PC-3 (cell line): ENCODE data around the gene DPPA4. TPM values are rescaled to one million over a fixed set of nuclear protein-coding genes. Genes with fewer than 3 reads are reported as not detected.

ENCODE experiments used
- ATAC-seq: fragments of 200-7000 bp; cut with Tn5 transposase; 2 replicates; pipeline ENCODE4 v1.9.1; 2020; ENCODE audit warnings: mild to moderate bottlenecking, moderate library complexity
- BruUV-seq: library from RNA; stranded (reverse); fragments of 400-500 nt; replicated peaks from 2 replicates; lab custom pipeline; 2021; lab: Mats Ljungman, UMichigan
- CTCF ChIA-PET: fragments of 300-600 bp; sonication (Branson Sonifier 250); formaldehyde crosslinking; loops from one replicate; lab custom pipeline; 2022; ENCODE audit warnings: antibody characterized with exemption; lab: Charles Lee
- POLR2A ChIA-PET: fragments of 300-600 bp; sonication (Branson Sonifier 250); formaldehyde crosslinking; loops from one replicate; lab custom pipeline; 2022; ENCODE audit warnings: antibody characterized with exemption; ENCODE audit not compliant: unreplicated experiment; lab: Charles Lee
- DNase-seq: peaks from one replicate; pipeline ENCODE4 v3.0.0-alpha.2; 2015
- H2AFZ ChIP-seq: fragments of 300-600 bp; sonication (generic); 2 replicates; pipeline ENCODE4 v1.6.0; 2016; ENCODE audit warnings: antibody characterized with exemption, low read length
- H3F3A ChIP-seq: fragments of 300-600 bp; sonication (generic); one replicate; pipeline ENCODE4 v1.6.0; 2017; ENCODE audit warnings: antibody characterized with exemption, low read length, control low read depth, mild to moderate bottlenecking; ENCODE audit not compliant: unreplicated experiment
- H3K27ac ChIP-seq: fragments of 300-600 bp; sonication (generic); 2 replicates; pipeline ENCODE4 v1.5.1; 2016; ENCODE audit warnings: mild to moderate bottlenecking, low read length
- H3K27me3 ChIP-seq: fragments of 300-600 bp; sonication (generic); 2 replicates; pipeline ENCODE4 v1.6.1; 2016; ENCODE audit warnings: low read length, mixed read lengths
- H3K36me3 ChIP-seq: fragments of 300-600 bp; sonication (generic); 2 replicates; pipeline ENCODE4 v1.6.1; 2016; ENCODE audit warnings: low read depth, mixed run types, low read length, mixed read lengths
- H3K4me1 ChIP-seq: fragments of 300-600 bp; sonication (generic); 2 replicates; pipeline ENCODE4 v1.5.1; 2016; ENCODE audit warnings: low read length; ENCODE audit not compliant: insufficient read depth
- H3K4me2 ChIP-seq: fragments of 300-600 bp; sonication (generic); 2 replicates; pipeline ENCODE4 v1.6.0; 2016; ENCODE audit warnings: low read length
- H3K4me3 ChIP-seq: fragments of 300-600 bp; sonication (generic); 2 replicates; pipeline ENCODE4 v1.5.1; 2016; ENCODE audit warnings: mild to moderate bottlenecking, low read length, mixed read lengths
- H3K79me2 ChIP-seq: fragments of 300-600 bp; sonication (generic); 2 replicates; pipeline ENCODE4 v1.6.1; 2017; ENCODE audit warnings: low read length, mixed read lengths
- H3K9ac ChIP-seq: fragments of 300-600 bp; sonication (generic); 2 replicates; pipeline ENCODE4 v1.6.0; 2016; ENCODE audit warnings: mild to moderate bottlenecking, low read length
- H3K9me2 ChIP-seq: fragments of 300-600 bp; sonication (generic); replicated peaks from 2 replicates; pipeline ENCODE4 v1.6.1; 2016; ENCODE audit warnings: mixed run types, low read length, mixed read lengths
- H3K9me3 ChIP-seq: fragments of 300-600 bp; sonication (generic); 2 replicates; pipeline ENCODE4 v1.6.1; 2016; ENCODE audit warnings: low read length, mixed read lengths
- H4K20me1 ChIP-seq: fragments of 300-600 bp; sonication (generic); 2 replicates; pipeline ENCODE4 v1.6.1; 2016; ENCODE audit warnings: low read length, mixed read lengths
- CTCF ChIP-seq: fragments of 300-600 bp; sonication (generic); conservative IDR thresholded peaks from 2 replicates; pipeline ENCODE4 v1.5.1; 2017; ENCODE audit warnings: antibody characterized with exemption, low read depth, mild to moderate bottlenecking, low read length
- EZH2 ChIP-seq: fragments of 300-600 bp; sonication (generic); IDR thresholded peaks from one replicate; pipeline ENCODE4 v1.6.1; 2017; ENCODE audit warnings: antibody characterized with exemption, mild to moderate bottlenecking, low read length; ENCODE audit not compliant: unreplicated experiment
- EZH2phosphoT487 ChIP-seq: fragments of 300-600 bp; sonication (generic); IDR thresholded peaks from 2 replicates; pipeline ENCODE4 v1.6.1; 2018; ENCODE audit warnings: mild to moderate bottlenecking, antibody characterized with exemption, low read length, borderline replicate concordance
- intact Hi-C: fragments of 100-400 bp; cut with micrococcal nuclease; formaldehyde crosslinking; loops from 2 replicates; pipeline ENCODE4 v1.9.0; 2023
- total RNA-seq: library from RNA; depleted of rRNA; stranded (reverse); fragments of >200 nt; gene quantifications from 2 replicates; pipeline ENCODE4 v1.2.3, GENCODE V29; 2014

DPPA4 gene
- total RNA-seq, 1 experiment from 2014 or later, result not detected

DNA sequence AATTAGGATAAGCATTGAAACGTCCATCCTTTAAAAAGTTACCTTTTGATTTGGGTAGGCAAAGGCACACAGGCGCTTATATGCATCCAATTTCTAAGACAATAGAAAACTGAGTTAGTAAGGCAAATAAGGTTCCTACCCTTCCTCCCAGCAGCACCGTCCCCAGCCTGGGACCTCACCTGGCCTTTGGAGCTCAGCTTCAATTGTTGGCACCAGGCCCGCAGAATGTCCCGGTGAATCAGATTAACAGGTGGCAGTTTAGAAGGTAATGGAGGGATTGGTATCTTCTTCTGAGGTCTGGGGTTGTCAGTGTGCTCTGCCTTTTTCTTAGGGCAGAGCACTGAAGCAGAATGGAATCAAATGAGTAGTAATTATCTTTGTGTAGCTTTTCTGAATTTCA is 5.7 kb downstream of the DPPA4 start:
- H3K36me3 ChIP-seq, result no peaks in the 10 kb centered on the region
- H3K79me2 ChIP-seq, result no peaks in the 10 kb centered on the region
- no peak overlapping the region for H3K4me2 ChIP-seq
- H3K27me3 ChIP-seq, result peaks cover 59% of the 10 kb centered on the region
- H3K27ac ChIP-seq, result no peak overlapping the region
- BruUV-seq, result no TSS peak
- DNase-seq (no peak), ATAC-seq (no peak)
- no peak overlapping the region for H2AFZ ChIP-seq
- intact Hi-C loops, result no loop called here
- H3F3A ChIP-seq, result no peaks in the 10 kb centered on the region
- no peak for TF ChIP-seq CTCF
- no peak for TF ChIP-seq EZH2phosphoT487
- no peak for TF ChIP-seq EZH2
- no peak overlapping the region for H3K4me3 ChIP-seq
- POLR2A ChIA-PET, result no interaction called here
- CTCF ChIA-PET, result no interaction called here
- no peak overlapping the region for H3K9ac ChIP-seq
- H3K9me2 ChIP-seq, result no peaks in the 10 kb centered on the region
- no peaks in the 10 kb centered on the region for H3K9me3 ChIP-seq
- no peaks in the 10 kb centered on the region for H4K20me1 ChIP-seq
- H3K4me1 ChIP-seq, result no peaks in the 10 kb centered on the region

DNA sequence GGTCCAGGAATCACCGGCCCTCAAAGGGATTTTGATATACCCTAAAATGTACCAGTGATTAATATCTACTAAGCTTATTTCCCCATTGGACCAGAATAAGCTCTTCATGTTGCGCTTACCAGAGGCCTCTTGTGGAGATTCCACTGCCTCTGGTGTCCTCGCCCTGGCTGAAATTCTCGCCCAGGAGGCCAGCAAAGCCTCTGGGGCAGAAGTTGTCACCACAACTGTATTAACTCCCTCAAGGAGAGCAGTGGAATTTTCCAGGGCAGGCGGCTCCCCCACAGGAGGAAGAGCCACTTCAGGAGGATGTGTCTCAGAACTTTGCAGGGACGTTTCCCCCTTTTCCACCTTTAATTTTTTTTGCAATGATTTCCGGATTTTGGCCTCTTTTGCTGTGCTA is 6.9 kb downstream of the DPPA4 start:
- no peaks in the 10 kb centered on the region for H3K36me3 ChIP-seq
- no peak for TF ChIP-seq EZH2
- TF ChIP-seq EZH2phosphoT487, result no peak
- no peak for TF ChIP-seq CTCF

DNA sequence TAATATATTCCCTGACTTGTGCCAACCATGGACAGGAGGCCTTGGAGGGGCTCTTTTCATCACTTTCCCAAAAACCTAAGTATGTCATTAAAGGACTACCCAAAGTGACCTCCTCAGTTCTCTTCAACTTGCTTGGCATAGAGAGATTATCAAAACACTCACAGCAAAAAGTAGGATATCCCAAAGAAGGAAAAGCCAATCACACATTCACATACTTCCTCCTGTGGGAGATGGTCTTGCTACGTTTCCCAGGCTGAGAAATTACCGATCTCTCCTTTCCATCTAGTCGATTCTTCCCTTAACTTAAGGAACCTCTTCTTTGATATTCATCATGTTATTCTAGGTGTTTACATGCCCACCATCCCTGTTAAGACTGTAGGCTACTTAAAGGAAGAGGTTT is 9.1 kb downstream of the DPPA4 start:
- Histone ChIP-seq H3K4me2 (no peak overlapping the region), H3F3A (no peaks in the 10 kb centered on the region), H3K27ac (no peak overlapping the region), H3K27me3 (peaks cover 50% of the 10 kb centered on the region), H3K9me3 (no peaks in the 10 kb centered on the region), H3K4me3 (no peak overlapping the region), H3K4me1 (no peaks in the 10 kb centered on the region), H4K20me1 (no peaks in the 10 kb centered on the region), H3K9ac (no peak overlapping the region), H3K36me3 (no peaks in the 10 kb centered on the region), H3K79me2 (no peaks in the 10 kb centered on the region), H3K9me2 (no peaks in the 10 kb centered on the region), H2AFZ (no peak overlapping the region)
- ATAC-seq, result no peak
- intact Hi-C loops, result no loop called here
- ChIA-PET CTCF (no interaction called here), POLR2A (no interaction called here)
- no peak for DNase-seq
- no TSS peak for BruUV-seq
- TF ChIP-seq EZH2phosphoT487 (no peak), CTCF (no peak), EZH2 (no peak)

More for the DNA sequence above, 6.9 kb downstream of the DPPA4 start:
- Histone ChIP-seq H3K79me2 (no peaks in the 10 kb centered on the region), H3K4me3 (no peak overlapping the region), H3K9me3 (no peaks in the 10 kb centered on the region), H3K9ac (no peak overlapping the region), H3K4me1 (no peaks in the 10 kb centered on the region), H3F3A (no peaks in the 10 kb centered on the region), H3K4me2 (no peak overlapping the region), H3K27ac (no peak overlapping the region), H4K20me1 (no peaks in the 10 kb centered on the region), H2AFZ (no peak overlapping the region), H3K27me3 (peaks cover 63% of the 10 kb centered on the region), H3K9me2 (no peaks in the 10 kb centered on the region)
- no TSS peak for BruUV-seq
- POLR2A ChIA-PET, result no interaction called here
- intact Hi-C loops, result no loop called here
- DNase-seq (no peak), ATAC-seq (no peak)
- CTCF ChIA-PET, result no interaction called here
